ENCODE results near the gene SPDYE2.
A peak's percentile ranks its signal among the peaks of the same experiment; 100 is the strongest.
"Not testable (repeated sequence)": the region's sequence is repeated elsewhere in the genome, so short reads cannot be mapped to it uniquely, and the experiment has no call there.

SPDYE2 gene

DNA sequence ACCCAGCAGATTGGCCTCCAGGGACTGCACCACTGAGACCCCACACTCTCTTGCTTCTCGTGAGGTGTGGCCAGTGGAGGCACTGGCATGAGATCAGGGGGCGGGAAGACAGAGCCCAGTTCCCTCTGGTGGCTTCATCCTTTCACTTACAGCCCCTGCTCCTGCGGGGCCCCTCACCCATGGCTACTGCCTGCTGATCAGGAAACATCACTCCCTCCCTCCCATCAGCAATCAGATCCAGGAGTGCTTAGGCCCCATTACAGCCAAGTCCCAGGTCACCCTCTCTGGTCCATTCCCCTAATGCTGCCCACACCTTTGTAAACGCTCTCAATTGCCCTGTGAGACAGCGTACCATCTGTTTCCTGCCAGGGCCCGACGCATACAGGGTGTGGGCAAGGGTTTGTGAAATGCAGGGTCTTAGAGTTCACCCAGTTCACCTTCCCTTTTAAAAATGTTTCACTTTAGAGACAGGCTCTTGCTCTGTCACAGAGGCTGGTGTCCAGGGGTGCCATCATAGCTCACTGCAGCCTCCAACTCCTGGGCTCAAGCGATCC is 15.9 kb upstream of the SPDYE2 start:
- not testable (repeated sequence) for H3K4me3 ChIP-seq (ENCODE audit: low read length); DNase-seq (ENCODE audit: low read depth)

DNA sequence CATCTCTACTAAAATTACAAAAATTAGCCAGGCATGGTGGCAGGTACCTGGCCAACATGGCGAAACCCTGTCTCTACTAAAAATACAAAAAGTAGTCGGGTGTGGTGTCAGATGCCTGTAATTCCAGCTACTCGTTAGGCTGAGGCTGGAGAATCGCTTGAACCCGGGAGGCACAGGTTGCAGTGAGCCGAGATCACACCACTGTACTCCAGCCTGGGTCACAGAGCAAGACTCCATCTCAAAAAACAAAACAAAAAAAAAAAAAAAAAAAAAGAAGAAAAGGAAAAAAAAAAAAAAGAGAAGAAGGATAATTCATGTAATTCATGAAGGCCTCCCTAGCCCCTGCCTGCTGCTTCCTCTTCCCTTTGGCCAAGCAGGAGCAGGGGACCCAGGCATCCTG is 10.4 kb upstream of the SPDYE2 start:
- not testable (repeated sequence) for DNase-seq (ENCODE audit: low read depth); H3K4me3 ChIP-seq (ENCODE audit: low read length)

DNA sequence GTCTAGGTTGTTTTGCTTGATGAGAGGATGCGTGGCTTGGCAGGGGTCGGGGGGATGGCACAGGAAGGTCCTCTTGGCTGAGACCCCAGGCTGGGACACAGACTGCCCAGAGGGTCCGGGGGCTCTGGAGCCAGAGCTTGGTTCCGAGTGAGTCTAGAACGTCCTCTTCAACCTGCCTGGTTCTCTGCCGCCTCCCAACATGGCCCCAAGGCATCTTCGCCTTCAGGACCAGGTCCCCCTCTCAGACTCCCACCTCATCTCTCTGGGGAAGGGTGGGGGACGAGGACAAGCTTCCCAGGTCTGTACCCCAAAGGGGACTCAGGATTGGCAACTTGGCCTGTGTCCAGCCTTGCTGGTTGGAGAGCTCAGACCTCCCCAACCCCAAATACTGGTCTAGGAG is 8.9 kb upstream of the SPDYE2 start:
- H3K4me3 ChIP-seq (ENCODE audit: low read length); DNase-seq (ENCODE audit: low read depth): not testable (repeated sequence)

DNA sequence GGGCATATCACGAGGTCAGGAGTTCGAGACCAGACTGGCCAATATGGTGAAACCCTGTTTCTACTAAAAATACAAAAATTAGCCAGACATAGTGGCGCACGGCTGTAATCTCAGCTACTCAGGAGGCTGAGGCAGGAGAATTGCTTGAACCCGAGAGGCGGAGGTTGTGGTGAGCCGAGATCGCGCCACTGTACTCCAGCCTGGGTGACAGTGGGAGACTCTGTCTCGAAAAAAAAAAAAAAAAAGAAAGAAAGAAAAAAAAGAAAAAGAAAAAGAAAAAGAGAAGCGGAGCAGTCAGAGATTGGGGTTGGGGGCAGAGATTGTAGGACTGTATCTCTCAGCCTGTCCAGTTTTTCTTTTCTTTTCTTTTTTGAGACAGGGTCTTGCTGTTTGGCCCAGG is 8.3 kb upstream of the SPDYE2 start:
- DNase-seq (ENCODE audit: low read depth); H3K4me3 ChIP-seq (ENCODE audit: low read length): not testable (repeated sequence)

DNA sequence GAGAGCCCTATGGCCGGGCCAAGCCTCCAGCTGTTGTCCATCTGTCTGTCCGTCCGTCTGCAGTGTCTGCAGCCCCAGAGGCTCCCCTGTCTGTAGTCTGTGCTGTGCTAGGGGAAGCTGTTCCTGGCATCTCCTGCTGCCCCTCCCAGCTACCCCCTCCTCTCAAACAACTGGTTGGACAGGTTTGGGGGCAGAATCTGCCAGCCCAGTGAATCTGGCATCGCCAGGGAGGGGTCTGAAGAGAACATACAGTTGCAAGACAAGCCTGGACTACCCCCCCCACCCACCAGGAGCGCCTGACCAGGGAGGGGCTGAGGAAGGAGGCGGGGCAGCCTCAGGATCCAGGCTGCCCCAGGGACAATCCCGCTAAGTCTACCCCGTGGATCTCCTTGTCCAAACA is 7.4 kb upstream of the SPDYE2 start, which contains the start of gene UPK3BL2:
Gene UPK3BL2, minus strand, starts transcription at position 101 of the 400 bp plus-strand sequence. Its CDS starts 60 bp downstream, at position 41.
- not testable (repeated sequence) for H3K4me3 ChIP-seq (ENCODE audit: low read length); DNase-seq (ENCODE audit: low read depth)

DNA sequence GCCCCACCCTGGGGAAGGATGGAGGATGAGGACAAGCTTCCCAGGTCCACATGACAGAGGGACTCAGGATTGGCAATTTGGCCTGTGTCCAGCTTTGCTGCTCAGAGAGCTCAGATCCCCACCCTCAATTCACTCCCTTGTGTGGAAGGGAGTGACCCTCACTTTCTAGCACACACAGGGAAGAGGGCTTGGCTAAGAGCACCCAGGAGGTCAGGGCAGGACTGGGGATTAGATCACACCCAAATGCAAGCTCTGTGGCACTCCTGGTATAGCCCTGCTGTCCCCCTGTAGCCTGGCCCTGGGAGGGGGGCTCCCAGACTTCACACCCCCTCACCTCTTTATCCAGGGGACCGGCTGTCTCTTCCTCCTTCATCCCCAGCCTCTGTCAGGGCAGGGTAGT is 6.7 kb upstream of the SPDYE2 start:
- DNase-seq (ENCODE audit: low read depth); H3K4me3 ChIP-seq (ENCODE audit: low read length): not testable (repeated sequence)

DNA sequence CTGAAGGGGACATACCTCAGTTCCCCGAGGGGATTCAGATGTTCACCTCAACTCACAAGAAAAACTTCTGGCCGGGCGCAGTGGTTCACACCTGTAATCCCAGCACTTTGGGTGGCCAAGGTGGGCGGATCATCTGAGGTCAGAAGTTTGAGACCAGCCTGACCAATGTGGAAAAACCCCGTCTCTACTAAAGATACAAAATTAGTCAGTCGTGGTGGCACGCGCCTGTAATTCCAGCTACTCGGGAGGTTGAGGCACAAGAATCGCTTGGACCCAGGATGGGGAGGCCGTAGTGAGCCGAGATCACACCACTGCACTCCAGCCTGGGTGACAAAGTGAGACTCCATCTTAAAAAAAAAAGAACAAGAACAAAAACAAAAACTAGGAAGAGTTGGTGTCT is 5.7 kb upstream of the SPDYE2 start:
- not testable (repeated sequence) for H3K4me3 ChIP-seq (ENCODE audit: low read length); DNase-seq (ENCODE audit: low read depth)

DNA sequence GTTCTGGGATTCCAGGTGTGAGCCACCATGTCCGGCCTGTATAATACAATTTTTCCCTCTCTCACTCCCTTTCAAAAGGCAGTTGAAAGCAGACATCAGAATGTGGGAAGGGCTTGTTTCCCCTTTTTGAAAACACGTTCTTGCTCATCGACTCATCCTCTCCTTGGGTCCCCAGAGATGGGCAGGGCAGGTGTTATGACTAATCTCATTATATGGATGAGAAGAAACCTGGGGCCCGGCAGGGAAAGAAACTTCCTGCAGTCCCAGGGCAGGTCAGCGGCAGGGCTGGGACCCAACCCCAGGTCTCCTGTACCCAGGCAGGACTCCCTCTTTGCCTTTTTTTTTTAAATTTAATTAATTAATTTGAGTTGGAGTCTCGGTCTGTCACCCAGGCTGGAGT is 4.7 kb upstream of the SPDYE2 start:
- not testable (repeated sequence) for DNase-seq (ENCODE audit: low read depth); H3K4me3 ChIP-seq (ENCODE audit: low read length)

DNA sequence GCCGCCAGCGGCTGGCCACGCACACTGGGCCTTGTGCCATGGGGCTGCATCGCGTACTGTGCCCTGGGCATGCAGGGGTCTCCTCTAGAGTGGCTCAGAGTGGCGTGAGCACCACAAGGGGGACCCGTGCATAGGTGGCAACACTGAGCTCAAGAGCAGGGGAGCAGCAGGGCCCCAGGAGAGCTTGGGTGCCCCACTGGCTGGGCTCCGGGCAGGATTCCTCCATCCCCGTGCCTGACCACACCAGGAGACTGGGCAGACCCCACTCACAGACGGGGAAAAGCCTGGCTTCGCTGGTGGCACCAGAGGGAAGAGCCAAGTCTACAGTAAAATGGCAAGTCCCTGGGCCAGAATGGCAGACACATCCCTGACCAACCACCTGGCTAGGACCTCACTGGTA is 17.6 kb downstream of the SPDYE2 start:
- not testable (repeated sequence) for H3K4me3 ChIP-seq (ENCODE audit: low read length); DNase-seq (ENCODE audit: low read depth)

DNA sequence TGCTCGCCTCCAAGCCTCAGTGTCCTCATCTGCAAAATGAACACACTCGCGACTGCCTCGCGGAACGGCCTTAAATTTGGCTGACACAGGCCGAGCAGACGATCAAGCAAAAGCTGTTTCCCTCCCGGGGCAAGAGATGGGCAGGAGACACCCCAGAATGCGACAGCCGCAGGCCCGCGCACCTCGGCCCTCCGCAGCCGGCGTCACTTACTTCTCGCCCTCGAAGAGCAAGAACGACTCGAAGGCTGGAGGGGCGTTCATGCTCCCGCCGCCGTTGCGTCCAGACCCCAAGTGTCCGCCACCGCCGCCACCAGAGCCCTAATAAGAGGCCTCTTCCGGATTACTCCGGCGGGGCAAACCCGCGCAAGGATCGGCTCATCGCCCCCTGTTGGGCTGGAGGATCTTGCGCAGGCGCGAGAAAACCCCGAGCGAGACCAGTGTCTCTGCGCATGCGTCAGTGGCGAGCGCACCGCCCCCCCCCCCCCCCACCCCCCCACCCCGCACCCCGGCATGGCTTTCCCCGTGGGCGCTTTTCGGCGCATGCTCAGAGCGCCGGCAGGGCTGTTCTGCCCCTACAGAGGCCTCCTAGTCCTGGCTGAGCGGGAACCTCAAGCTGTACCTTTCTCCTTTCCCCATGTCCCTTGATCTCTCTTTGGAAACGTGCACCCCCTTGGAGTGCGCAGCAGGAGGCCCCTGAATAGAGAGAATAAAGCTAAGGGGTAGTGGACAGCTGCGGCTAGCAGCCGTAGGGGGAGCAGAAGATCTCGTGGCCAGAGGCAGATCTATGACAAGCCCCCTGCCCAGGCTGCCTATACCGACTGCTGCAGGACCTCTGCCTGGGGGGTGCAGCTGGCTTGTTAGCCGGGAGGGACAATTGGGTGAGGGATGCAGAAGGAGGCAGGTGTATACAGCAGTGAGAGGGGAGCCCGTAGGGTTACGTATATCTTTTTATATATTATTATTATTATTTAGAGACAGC is 21.5 kb downstream of the SPDYE2 start, which contains the start of gene POLR2J3:
Gene POLR2J3, minus strand, starts transcription at position 323 of the 979 bp plus-strand sequence. Its CDS starts 62 bp downstream, at position 261.
- DNase-seq (ENCODE audit: low read depth), result peak; percentile 81
- TF ChIP-seq, protein P1, sequence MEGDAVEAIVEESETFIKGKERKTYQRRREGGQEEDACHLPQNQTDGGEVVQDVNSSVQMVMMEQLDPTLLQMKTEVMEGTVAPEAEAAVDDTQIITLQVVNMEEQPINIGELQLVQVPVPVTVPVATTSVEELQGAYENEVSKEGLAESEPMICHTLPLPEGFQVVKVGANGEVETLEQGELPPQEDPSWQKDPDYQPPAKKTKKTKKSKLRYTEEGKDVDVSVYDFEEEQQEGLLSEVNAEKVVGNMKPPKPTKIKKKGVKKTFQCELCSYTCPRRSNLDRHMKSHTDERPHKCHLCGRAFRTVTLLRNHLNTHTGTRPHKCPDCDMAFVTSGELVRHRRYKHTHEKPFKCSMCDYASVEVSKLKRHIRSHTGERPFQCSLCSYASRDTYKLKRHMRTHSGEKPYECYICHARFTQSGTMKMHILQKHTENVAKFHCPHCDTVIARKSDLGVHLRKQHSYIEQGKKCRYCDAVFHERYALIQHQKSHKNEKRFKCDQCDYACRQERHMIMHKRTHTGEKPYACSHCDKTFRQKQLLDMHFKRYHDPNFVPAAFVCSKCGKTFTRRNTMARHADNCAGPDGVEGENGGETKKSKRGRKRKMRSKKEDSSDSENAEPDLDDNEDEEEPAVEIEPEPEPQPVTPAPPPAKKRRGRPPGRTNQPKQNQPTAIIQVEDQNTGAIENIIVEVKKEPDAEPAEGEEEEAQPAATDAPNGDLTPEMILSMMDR (conservative IDR thresholded peaks at IDR 0.05; ENCODE audit: low read length), result peak; percentile 40
- H3K4me3 ChIP-seq (ENCODE audit: low read length), result peak within 1 kb of the TSS; percentile 64

DNA sequence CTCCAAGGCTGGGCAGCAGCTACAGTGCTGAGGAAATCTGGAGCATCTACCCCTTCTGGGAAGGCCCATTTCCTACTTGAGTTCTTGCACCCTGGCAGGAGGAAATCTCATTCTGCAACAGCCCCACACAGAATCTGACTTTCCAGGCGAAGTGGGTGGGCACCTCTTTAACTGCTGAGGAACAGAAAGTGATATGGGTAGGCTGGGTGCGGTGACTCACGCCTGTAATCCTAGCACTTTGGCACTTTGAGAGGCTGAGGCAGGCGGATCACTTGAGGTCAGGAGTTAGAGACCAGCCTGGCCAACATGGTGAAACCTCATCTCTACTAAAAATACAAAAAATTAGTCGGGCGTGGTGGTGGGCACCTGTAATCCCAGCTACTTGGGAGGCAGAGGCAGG is 23.6 kb downstream of the SPDYE2 start:
- not testable (repeated sequence) for H3K4me3 ChIP-seq (ENCODE audit: low read length); DNase-seq (ENCODE audit: low read depth)

DNA sequence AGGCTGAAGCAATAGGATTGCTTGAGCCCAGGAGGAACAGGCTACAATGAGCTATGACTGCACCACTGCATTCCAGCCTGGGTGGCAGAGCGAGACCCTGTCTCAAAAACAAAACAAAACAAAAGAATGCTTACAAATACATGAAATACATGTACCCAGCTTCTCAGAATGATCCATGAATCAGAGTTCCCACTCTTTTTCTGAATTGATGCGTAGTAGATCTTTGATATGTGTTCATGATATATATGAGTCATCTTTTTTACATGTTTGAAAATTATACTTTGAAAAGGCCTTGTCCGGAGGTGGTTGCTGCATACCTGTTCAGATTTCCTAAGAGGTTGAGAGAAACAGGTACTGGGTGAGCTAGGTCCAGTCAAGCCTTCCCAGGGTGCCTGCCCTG is 25.3 kb downstream of the SPDYE2 start:
- not testable (repeated sequence) for H3K4me3 ChIP-seq (ENCODE audit: low read length); DNase-seq (ENCODE audit: low read depth)

DNA sequence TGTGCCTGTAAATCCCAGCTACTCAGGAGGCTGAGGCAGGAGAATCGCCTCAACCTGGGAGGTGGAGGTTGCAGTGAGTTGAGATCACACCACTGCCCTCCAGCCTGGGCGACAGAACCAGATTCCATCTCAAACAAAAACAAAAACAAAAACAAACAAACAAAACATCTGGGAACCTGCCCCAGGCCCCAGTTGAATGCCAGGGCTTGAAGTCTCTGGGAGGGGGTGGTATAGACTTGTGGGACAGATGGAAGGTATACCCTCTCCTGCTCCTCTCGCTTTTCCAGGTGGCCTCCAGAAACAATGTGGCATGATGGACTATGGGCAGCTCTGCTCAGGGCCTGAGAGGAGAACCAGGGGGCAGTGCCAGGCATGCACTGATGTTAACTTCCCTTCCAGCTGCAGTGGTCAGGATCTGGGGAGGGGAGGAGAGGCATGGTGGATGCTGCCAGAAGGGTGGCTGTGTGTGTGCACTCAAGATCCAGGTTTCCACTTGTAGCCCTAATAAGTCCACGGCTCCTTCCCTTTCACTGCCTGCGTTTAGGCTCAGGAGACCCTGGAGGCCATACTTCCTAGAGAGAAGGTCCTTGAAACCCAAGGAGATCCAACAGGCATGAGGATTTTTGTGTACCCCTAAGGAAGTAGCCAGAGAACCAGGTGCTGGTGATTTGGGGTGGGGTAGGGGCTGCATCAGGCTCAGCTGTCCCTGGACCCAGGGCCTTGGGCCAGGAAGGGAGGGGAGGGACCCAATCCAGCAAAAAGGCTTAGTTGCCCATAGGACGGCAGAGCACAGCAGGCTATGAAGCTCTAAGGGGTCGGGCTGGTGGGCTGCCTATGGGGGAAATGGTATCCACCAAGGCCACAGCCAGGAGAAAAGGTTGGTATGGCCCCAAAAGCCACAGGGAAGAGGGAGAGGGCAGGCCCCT is 26.6 kb downstream of the SPDYE2 start:
- DNase-seq (ENCODE audit: low read depth), result not testable (repeated sequence)

DNA sequence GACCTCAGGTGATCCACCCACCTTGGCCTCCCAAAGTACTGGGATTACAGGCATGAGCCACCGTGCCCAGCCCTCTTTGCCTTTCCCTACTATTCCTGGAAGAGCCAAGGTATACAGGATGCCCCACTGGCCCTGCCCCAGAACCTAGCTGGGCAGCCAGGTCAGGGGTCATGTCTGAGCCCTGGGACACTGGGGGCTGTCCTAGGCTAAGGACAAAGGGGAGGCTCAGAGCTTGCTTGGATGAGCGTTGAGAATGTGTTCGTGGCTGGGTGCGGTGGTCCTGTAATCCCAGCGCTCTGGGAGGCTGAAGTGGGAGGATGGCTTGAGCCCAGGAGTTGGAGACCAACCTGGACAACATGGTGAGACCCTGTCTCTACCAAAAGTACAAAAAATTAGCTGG is 27.5 kb downstream of the SPDYE2 start:
- not testable (repeated sequence) for DNase-seq (ENCODE audit: low read depth); H3K4me3 ChIP-seq (ENCODE audit: low read length)

More for the DNA sequence above, 26.6 kb downstream of the SPDYE2 start:
- H3K4me3 ChIP-seq (ENCODE audit: low read length), result not testable (repeated sequence)

DNA sequence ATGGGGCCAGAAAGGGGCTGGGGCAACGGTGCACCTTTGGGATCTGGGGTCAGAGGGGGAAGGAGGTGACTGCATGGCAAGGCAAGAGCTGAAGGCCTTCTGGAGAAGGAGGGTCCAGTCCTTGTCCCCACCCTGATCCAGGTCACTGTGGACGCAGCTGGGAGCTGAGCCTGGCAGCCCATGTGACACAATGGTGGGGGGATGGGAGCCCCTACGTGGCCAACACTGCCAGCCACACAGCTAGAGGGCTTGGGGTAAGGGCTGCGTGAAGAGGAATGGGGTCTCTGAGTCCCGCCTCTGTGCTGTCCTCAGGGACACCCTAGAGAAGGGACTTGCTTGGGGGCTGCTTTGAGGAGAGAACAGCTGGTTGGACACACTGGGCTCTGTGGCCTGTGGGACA is 30.7 kb downstream of the SPDYE2 start:
- not testable (repeated sequence) for DNase-seq (ENCODE audit: low read depth); H3K4me3 ChIP-seq (ENCODE audit: low read length)

DNA sequence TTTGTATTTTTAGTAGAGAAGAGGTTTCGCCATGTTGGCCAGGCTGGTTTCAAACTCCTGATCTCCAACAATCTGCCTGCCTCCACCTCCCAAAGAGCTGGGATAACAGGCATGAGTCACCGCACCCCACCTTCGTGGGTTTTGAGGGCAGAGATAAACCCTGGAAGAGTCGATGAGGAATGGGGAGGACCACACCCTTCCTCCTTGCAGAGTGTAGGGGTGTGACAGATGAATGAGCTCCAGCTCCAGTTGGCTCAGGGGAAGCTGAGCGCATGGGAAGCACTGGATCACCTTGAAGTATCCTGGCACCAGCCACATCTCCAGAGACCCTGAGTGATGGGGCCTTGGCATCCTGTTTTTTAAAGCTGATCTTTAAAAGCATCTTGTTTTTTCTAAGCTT is 32.5 kb downstream of the SPDYE2 start:
- not testable (repeated sequence) for H3K4me3 ChIP-seq (ENCODE audit: low read length); DNase-seq (ENCODE audit: low read depth)

DNA sequence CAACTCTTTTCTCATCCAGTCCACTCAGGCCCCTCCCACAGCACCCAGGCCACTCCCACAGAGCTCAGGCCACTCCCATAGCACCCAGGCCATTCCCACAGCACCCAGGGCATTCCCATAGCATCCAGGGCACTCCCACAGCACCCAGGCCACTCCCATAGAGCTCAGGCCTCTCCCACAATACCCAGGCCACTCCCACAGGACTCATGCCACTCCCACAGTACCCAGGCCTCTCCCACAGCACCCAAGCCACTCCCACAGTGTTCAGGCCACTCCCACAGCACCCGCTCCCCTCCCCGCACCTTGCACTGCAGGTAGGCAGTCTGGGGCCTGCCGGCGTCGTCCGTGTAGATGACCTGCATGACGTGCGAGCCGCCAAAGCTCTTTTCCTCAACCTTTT is 38.8 kb downstream of the SPDYE2 start:
- not testable (repeated sequence) for H3K4me3 ChIP-seq (ENCODE audit: low read length)

DNA sequence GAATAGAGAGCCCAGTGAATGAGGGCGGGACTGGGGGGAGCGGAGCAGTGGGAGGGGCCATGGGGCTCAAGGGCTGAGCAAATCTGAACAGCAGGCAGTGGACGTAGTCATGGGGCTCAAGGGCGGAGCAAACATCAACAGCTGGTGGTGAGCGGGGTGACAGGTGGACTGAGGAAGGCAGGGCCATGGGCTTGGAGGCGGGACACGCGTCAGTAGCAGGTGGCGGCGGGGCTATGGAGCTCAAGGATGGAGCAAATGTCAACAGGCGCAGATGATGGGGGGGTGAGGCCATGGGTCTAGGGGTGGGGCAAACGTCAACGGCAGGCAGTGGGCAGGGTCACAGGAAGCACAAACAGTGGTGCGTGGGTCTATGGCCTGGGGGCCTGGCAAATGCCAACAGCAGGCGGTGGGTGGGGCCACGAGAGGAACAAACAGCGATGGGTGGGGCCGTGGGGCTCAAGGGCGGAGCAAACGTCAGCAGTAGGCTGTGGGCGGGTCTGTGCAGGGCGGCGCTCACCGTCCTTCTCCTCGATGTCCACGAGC is 41.5 kb downstream of the SPDYE2 start:
- not testable (repeated sequence) for H3K4me3 ChIP-seq (ENCODE audit: low read length); DNase-seq (ENCODE audit: low read depth)

More for the DNA sequence above, 38.8 kb downstream of the SPDYE2 start:
- not testable (repeated sequence) for DNase-seq (ENCODE audit: low read depth)
